Testis (tissue), 2 donors: Measurements from ENCODE around the gene TTC33.

Experiments used
- POLR2A ChIP-seq: fragments of 450-650 bp; IDR thresholded peaks from one replicate; pipeline ENCODE4 v1.6.1; 2017; ENCODE audit warnings: antibody characterized with exemption, mild to moderate bottlenecking, moderate library complexity
- TF ChIP-seq, protein P1 (sequence below), 3 experiments: fragments of 450-650 bp in 2 of 3; fragments of 200-600 bp in 1 of 3; sonication (generic) in 1 of 3; IDR thresholded peaks; one replicate each; pipeline ENCODE4 v1.5.1; 2016 to 2019; ENCODE audit warnings: antibody characterized with exemption in 3 of 3, mild to moderate bottlenecking in 2 of 3, moderate library complexity in 1 of 3

DNA sequence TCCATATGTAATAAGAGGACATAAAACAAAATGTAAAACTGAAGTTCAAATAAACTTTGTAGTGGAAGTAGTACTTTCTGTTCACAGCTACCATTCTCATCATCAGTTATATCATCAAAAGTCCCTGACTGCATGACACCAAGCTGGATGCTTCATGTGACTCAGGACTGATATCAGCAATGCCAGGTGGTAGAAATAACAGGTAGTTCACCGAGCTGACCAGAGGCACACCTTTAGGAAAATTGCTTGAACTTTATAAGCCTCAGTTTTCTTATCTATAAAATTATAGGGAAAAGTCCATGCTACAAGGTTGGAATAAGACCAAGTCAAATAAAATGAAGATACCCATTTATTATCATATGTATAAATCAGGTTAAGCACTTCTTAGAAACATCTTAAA is 200.9 kb downstream of the TTC33 start:
- TF ChIP-seq, protein P1, sequence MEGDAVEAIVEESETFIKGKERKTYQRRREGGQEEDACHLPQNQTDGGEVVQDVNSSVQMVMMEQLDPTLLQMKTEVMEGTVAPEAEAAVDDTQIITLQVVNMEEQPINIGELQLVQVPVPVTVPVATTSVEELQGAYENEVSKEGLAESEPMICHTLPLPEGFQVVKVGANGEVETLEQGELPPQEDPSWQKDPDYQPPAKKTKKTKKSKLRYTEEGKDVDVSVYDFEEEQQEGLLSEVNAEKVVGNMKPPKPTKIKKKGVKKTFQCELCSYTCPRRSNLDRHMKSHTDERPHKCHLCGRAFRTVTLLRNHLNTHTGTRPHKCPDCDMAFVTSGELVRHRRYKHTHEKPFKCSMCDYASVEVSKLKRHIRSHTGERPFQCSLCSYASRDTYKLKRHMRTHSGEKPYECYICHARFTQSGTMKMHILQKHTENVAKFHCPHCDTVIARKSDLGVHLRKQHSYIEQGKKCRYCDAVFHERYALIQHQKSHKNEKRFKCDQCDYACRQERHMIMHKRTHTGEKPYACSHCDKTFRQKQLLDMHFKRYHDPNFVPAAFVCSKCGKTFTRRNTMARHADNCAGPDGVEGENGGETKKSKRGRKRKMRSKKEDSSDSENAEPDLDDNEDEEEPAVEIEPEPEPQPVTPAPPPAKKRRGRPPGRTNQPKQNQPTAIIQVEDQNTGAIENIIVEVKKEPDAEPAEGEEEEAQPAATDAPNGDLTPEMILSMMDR (IDR thresholded peaks at IDR 0.05), result no peak
- TF ChIP-seq POLR2A, result no peak
